Natural killer cell treated with Interleukin-12 subunit alpha and Interleukin-12 subunit beta and Interleukin-15 and Interleukin-18, amount 100 ng/mL, for 72 hours (primary cell): ENCODE results near the gene JPH3. TPM values are rescaled to one million over a fixed set of nuclear protein-coding genes. Genes with fewer than 3 reads are reported as not detected.

Source experiments
- ATAC-seq, 2 donors: fragments of 150-1000 bp; cut with Tn5 transposase in 1 of 2; sonication (Bioruptor Pico), chemical (Tn5 transposase) in 1 of 2; 2 replicates each; pipeline ENCODE4 v1.10.0; 2021
- DNase-seq: peaks from one replicate; pipeline ENCODE4 v3.0.0; 2022; ENCODE audit warnings: low spot score
- H3K27ac Mint-ChIP-seq, 2 donors: 1 replicate in 1 of 2; 2 replicates in 1 of 2; pipeline ENCODE4 v1.8.0; 2022; ENCODE audit warnings: mixed read lengths in 2 of 2, mild to moderate bottlenecking in 1 of 2, moderate library complexity in 1 of 2
- H3K27me3 Mint-ChIP-seq, 2 donors: 1 replicate in 1 of 2; 2 replicates in 1 of 2; pipeline ENCODE4 v1.8.0; 2022; ENCODE audit warnings: mixed read lengths in 2 of 2
- H3K36me3 Mint-ChIP-seq: one replicate; pipeline ENCODE4 v1.8.0; 2022; ENCODE audit warnings: mixed read lengths
- H3K4me1 Mint-ChIP-seq, 2 donors: 1 replicate in 1 of 2; 2 replicates in 1 of 2; pipeline ENCODE4 v1.8.0; 2022; ENCODE audit warnings: low read depth in 2 of 2, mixed read lengths in 2 of 2, mild to moderate bottlenecking in 1 of 2
- H3K4me3 Mint-ChIP-seq: one replicate; pipeline ENCODE4 v1.8.0; 2022; ENCODE audit warnings: mixed read lengths
- H3K9me3 Mint-ChIP-seq: 2 replicates; pipeline ENCODE4 v1.8.0; 2022; ENCODE audit warnings: mixed read lengths
- total RNA-seq, 2 donors: library from RNA; stranded (reverse); gene quantifications; one replicate each; pipeline ENCODE4 v1.2.3, GENCODE V29; 2022

The JPH3 gene
- total RNA-seq, 2 donors from 2014 or later, result not detected

DNA sequence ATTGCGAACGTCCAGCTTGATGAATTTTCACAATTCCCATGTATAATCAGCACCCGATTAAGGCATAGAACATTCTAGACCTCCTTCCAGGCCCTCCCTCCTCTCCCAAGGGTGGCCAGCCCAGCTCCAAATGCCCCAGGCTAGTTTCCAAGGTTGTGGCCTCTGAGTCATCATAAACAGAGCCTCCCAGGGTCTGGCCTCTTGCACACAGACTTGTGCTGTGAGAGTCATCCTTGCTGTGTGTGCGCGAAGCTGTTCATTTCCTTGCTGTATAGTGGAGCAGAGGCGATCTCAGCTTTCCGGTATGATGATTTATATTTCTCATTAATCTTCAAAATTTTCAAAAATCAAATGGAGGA lies 20.5 kb upstream of the JPH3 start:
- ATAC-seq, result no peak
- H3K9me3 Mint-ChIP-seq, result no peaks in the 10 kb centered on the region
- no peaks in the 10 kb centered on the region for H3K36me3 Mint-ChIP-seq
- H3K4me1 Mint-ChIP-seq, result peaks cover 0 to 6% of the 10 kb centered on the region in 2 donors
- no peak overlapping the region for H3K4me3 Mint-ChIP-seq
- H3K27me3 Mint-ChIP-seq, result peaks cover 34 to 42% of the 10 kb centered on the region in 2 donors
- no peak for DNase-seq
- no peak overlapping the region for H3K27ac Mint-ChIP-seq

- H3K27ac Mint-ChIP-seq, result no peak overlapping the region
- H3K9me3 Mint-ChIP-seq, result no peaks in the 10 kb centered on the region
- no peaks in the 10 kb centered on the region for H3K36me3 Mint-ChIP-seq
- ATAC-seq (no peak), DNase-seq (no peak)
- no peak overlapping the region for H3K4me3 Mint-ChIP-seq
- H3K27me3 Mint-ChIP-seq, result peaks cover 34 to 42% of the 10 kb centered on the region in 2 donors
- H3K4me1 Mint-ChIP-seq, result peaks cover 0 to 6% of the 10 kb centered on the region in 2 donors
Measured at GRCh38 chr16:87582216-87582965, 19.9 kb upstream of the JPH3 start.

- no peak overlapping the region for H3K4me3 Mint-ChIP-seq
- H3K27me3 Mint-ChIP-seq, result peaks cover 34 to 42% of the 10 kb centered on the region in 2 donors
- no peak for DNase-seq
- peaks cover 0 to 6% of the 10 kb centered on the region in 2 donors for H3K4me1 Mint-ChIP-seq
- no peaks in the 10 kb centered on the region for H3K9me3 Mint-ChIP-seq
- no peak overlapping the region for H3K27ac Mint-ChIP-seq
- no peak for ATAC-seq
- H3K36me3 Mint-ChIP-seq, result no peaks in the 10 kb centered on the region
Measured at GRCh38 chr16:87582966-87583325, 19.4 kb upstream of the JPH3 start.

GRCh38 chr16:87583453-87584131 lies 18.7 kb upstream of the JPH3 start:
- peaks cover 0 to 6% of the 10 kb centered on the region in 2 donors for H3K4me1 Mint-ChIP-seq
- H3K27me3 Mint-ChIP-seq, result peaks cover 32 to 39% of the 10 kb centered on the region in 2 donors
- H3K9me3 Mint-ChIP-seq, result no peaks in the 10 kb centered on the region
- no peak overlapping the region for H3K27ac Mint-ChIP-seq
- no peaks in the 10 kb centered on the region for H3K36me3 Mint-ChIP-seq
- ATAC-seq (no peak), DNase-seq (no peak)
- H3K4me3 Mint-ChIP-seq, result no peak overlapping the region

DNA sequence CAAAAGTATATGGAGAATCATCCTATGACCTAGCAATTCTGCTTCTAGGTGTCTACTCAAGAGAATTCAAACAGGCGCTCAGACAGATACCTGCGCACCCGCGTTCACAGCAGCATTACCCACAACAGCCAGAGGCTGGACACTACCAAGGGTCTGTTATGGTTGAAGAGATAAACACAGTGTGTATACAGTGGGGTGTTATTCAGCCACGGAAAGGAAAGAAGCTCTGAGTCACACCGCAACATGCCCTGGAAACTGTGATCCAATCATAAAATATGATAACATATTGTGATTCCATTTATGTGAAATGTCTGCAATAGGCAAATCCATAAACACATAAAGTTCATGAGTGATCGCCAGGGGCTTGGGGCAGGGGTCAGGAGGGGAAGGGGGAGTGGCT lies 18.0 kb upstream of the JPH3 start:
- H3K9me3 Mint-ChIP-seq, result no peaks in the 10 kb centered on the region
- H3K27ac Mint-ChIP-seq, result no peak overlapping the region
- H3K4me1 Mint-ChIP-seq, result peaks cover 0 to 6% of the 10 kb centered on the region in 2 donors
- H3K27me3 Mint-ChIP-seq, result peaks cover 29 to 35% of the 10 kb centered on the region in 2 donors
- H3K4me3 Mint-ChIP-seq, result no peak overlapping the region
- no peak for DNase-seq
- ATAC-seq, result no peak
- no peaks in the 10 kb centered on the region for H3K36me3 Mint-ChIP-seq

DNA sequence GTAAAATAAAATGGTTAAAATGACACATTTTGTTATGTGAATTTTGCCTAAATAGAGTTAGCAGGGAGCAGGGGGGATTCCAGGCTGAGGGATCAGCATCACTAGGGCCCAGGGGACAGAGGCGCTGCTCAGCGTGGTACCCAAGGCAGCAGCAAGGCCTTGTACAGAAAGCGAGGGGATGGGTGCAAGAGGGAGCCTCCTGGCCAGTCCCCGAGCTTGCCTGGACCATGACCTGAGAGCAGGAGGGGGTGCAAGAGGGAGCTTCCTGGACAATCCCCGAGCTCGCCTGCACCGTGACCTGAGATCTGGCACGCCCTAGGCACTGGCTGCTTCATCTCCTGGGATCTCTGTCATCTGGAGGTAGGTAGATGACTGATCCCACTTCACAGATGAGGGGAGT lies 17.3 kb upstream of the JPH3 start:
- H3K9me3 Mint-ChIP-seq, result no peaks in the 10 kb centered on the region
- DNase-seq (no peak), ATAC-seq (no peak)
- H3K27ac Mint-ChIP-seq, result no peak overlapping the region
- no peak overlapping the region for H3K4me3 Mint-ChIP-seq
- H3K27me3 Mint-ChIP-seq, result peaks cover 26 to 28% of the 10 kb centered on the region in 2 donors
- no peaks in the 10 kb centered on the region for H3K36me3 Mint-ChIP-seq
- H3K4me1 Mint-ChIP-seq, result peaks cover 0 to 6% of the 10 kb centered on the region in 2 donors

DNA sequence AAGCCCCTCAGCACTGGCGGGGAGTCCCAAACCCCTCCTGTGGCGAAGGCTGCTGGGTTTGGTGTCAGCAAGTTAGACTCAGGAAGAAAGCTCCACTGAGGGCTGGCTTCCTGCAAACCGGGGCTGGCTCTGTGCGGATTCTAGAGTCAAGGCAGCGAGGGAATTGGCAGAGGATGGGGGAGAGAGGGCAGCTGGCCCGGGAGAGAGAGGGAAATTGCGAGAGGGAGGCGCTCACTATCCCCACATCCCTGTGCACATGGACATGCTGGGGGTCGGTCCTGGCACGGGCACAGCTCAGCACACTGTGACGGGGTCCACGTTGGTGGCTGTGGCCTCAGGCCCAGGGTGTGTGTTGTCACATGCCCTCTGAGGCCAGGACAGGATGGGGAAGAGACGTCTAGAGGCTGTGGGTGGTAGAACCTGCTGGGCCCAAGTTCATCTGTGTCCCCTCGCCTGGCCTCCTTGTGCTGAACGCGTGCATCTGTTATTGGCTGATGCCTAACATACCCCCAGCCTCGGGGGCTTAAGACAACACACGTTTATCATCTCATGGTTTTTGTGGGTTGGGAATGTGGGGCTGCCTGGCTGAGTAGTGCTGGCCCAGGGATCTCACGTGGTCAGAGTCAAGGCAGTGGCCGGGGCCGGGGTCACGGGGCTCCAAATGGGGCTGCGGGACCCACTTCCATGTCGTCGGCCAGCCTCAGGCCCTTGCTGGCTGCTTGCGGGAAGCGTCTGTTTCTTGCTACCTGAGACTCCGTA lies 16.7 kb upstream of the JPH3 start:
- no peak overlapping the region for H3K27ac Mint-ChIP-seq
- no peaks in the 10 kb centered on the region for H3K36me3 Mint-ChIP-seq
- DNase-seq, result no peak
- no peaks in the 10 kb centered on the region for H3K9me3 Mint-ChIP-seq
- peaks cover 0 to 6% of the 10 kb centered on the region in 2 donors for H3K4me1 Mint-ChIP-seq
- no peak for ATAC-seq
- H3K27me3 Mint-ChIP-seq, result peaks cover 25 to 28% of the 10 kb centered on the region in 2 donors
- no peak overlapping the region for H3K4me3 Mint-ChIP-seq

DNA sequence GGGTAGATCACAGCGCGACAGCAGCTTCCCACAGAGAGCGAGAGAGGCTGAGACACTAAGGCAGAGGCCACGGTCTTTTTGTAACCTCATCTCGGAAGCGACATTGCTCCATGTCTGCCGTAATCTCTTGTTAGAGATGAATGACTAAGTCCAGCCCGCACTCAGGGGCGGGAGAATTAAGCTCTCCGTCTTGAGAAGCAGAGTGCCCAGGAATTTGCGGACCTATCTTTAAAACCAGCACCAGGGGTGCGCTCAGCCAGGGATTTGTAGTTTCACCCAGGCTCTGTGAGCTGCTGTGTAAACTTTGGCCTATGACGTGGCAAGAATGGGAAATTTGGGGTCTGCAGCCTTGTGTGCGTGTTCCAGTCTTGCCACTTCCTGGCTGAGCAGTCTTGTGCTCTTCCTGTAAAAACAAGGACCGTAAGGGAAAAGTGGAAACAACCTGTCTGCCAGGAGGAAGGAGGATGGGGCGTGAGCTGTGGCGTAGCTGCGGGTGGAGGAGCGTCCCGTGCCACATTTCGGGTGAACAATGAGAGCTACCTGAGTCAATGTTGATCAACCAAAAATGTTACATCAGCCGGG lies 16.0 kb upstream of the JPH3 start:
- H3K27me3 Mint-ChIP-seq, result peaks cover 24 to 28% of the 10 kb centered on the region in 2 donors
- peaks cover 0 to 8% of the 10 kb centered on the region in 2 donors for H3K4me1 Mint-ChIP-seq
- H3K9me3 Mint-ChIP-seq, result no peaks in the 10 kb centered on the region
- no peaks in the 10 kb centered on the region for H3K36me3 Mint-ChIP-seq
- H3K27ac Mint-ChIP-seq, result no peak overlapping the region
- no peak for ATAC-seq
- no peak for DNase-seq
- H3K4me3 Mint-ChIP-seq, result no peak overlapping the region

GRCh38 chr16:87587636-87588035 lies 14.7 kb upstream of the JPH3 start:
- ATAC-seq, result no peak
- H3K36me3 Mint-ChIP-seq, result no peaks in the 10 kb centered on the region
- H3K9me3 Mint-ChIP-seq, result no peaks in the 10 kb centered on the region

GRCh38 chr16:87592018-87592712 lies 10.1 kb upstream of the JPH3 start:
- H3K27ac Mint-ChIP-seq, result no peak overlapping the region
- H3K4me3 Mint-ChIP-seq, result no peak overlapping the region
- no peak for ATAC-seq
- DNase-seq, result no peak
- peaks cover 23 to 25% of the 10 kb centered on the region in 2 donors for H3K27me3 Mint-ChIP-seq
- no peaks in the 10 kb centered on the region for H3K36me3 Mint-ChIP-seq
- H3K9me3 Mint-ChIP-seq, result no peaks in the 10 kb centered on the region
- H3K4me1 Mint-ChIP-seq, result peaks cover 0 to 2% of the 10 kb centered on the region in 2 donors

More at GRCh38 chr16:87587636-87588035, 14.7 kb upstream of the JPH3 start:
- DNase-seq, result no peak
- Mint-ChIP-seq H3K4me3 (no peak overlapping the region), H3K27ac (no peak overlapping the region), H3K27me3 (peaks cover 33% of the 10 kb centered on the region in 2 donors), H3K4me1 (peaks cover 0 to 8% of the 10 kb centered on the region in 2 donors)

GRCh38 chr16:87593710-87594258 lies 8.5 kb upstream of the JPH3 start:
- ATAC-seq (no peak), DNase-seq (no peak)
- peaks cover 0 to 2% of the 10 kb centered on the region in 2 donors for H3K4me1 Mint-ChIP-seq

GRCh38 chr16:87595712-87596111 lies 6.6 kb upstream of the JPH3 start:
- H3K4me3 Mint-ChIP-seq, result no peak overlapping the region
- ATAC-seq (no peak), DNase-seq (no peak)
- H3K4me1 Mint-ChIP-seq, result peaks cover 0 to 2% of the 10 kb centered on the region in 2 donors
- no peak overlapping the region for H3K27ac Mint-ChIP-seq
- no peaks in the 10 kb centered on the region for H3K36me3 Mint-ChIP-seq
- no peaks in the 10 kb centered on the region for H3K9me3 Mint-ChIP-seq
- peaks cover 31 to 41% of the 10 kb centered on the region in 2 donors for H3K27me3 Mint-ChIP-seq

More at GRCh38 chr16:87593710-87594258, 8.5 kb upstream of the JPH3 start:
- H3K9me3 Mint-ChIP-seq, result no peaks in the 10 kb centered on the region
- no peak overlapping the region for H3K4me3 Mint-ChIP-seq
- H3K36me3 Mint-ChIP-seq, result no peaks in the 10 kb centered on the region
- no peak overlapping the region for H3K27ac Mint-ChIP-seq
- H3K27me3 Mint-ChIP-seq, result peaks cover 23 to 25% of the 10 kb centered on the region in 2 donors

DNA sequence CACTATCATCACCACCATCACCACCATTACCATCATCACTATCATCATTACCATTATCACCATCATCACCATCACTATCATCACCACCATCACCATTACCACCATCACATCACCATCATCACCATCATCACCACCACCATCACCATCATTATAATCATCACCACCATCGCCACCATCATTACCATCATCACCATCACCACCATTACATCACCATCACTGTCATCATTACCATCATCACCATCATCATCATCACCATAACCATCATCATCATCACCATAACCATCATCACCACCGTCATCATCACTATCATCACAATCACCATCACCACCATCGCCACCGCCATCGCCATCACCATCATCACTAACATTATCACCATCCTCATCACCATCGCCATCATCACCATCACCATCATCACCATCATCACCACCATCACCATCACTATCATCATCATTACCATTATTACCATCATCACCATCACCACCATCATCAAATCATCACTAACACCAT lies 4.9 kb upstream of the JPH3 start:
- no peak for ATAC-seq
- H3K9me3 Mint-ChIP-seq, result no peaks in the 10 kb centered on the region

More for the DNA sequence above, 4.9 kb upstream of the JPH3 start:
- H3K36me3 Mint-ChIP-seq, result no peaks in the 10 kb centered on the region
- no peak overlapping the region for H3K27ac Mint-ChIP-seq
- no peak overlapping the region for H3K4me3 Mint-ChIP-seq
- DNase-seq, result no peak
- peaks cover 27 to 33% of the 10 kb centered on the region in 2 donors for H3K27me3 Mint-ChIP-seq
- H3K4me1 Mint-ChIP-seq, result no peaks in the 10 kb centered on the region
